ENCODE measurements around the gene CALCOCO2. TPM values are rescaled to one million over a fixed set of nuclear protein-coding genes. Genes with fewer than 3 reads are reported as not detected.
"Not testable (repeated sequence)": the region's sequence is repeated elsewhere in the genome, so short reads cannot be mapped to it uniquely, and the experiment has no call there.

The CALCOCO2 gene
- total RNA-seq, 1 donor from 2014 or later: 142 TPM

- H3K9me3 Mint-ChIP-seq (ENCODE audit: unreplicated experiment): no peaks in the 10 kb centered on the region
- H3K4me1 Mint-ChIP-seq (ENCODE audit: low read depth, unreplicated experiment): peaks cover 7% of the 10 kb centered on the region
- TF ChIP-seq, protein P1, sequence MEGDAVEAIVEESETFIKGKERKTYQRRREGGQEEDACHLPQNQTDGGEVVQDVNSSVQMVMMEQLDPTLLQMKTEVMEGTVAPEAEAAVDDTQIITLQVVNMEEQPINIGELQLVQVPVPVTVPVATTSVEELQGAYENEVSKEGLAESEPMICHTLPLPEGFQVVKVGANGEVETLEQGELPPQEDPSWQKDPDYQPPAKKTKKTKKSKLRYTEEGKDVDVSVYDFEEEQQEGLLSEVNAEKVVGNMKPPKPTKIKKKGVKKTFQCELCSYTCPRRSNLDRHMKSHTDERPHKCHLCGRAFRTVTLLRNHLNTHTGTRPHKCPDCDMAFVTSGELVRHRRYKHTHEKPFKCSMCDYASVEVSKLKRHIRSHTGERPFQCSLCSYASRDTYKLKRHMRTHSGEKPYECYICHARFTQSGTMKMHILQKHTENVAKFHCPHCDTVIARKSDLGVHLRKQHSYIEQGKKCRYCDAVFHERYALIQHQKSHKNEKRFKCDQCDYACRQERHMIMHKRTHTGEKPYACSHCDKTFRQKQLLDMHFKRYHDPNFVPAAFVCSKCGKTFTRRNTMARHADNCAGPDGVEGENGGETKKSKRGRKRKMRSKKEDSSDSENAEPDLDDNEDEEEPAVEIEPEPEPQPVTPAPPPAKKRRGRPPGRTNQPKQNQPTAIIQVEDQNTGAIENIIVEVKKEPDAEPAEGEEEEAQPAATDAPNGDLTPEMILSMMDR (IDR thresholded peaks at IDR 0.05; ENCODE audit: partially characterized antibody, unreplicated experiment): no peak
- no peak for DNase-seq
- no peak overlapping the region for H3K4me3 Mint-ChIP-seq (ENCODE audit: unreplicated experiment)
- no peaks in the 10 kb centered on the region for H3K27me3 Mint-ChIP-seq (ENCODE audit: unreplicated experiment)
- H3K36me3 Mint-ChIP-seq (ENCODE audit: unreplicated experiment): peaks cover 8% of the 10 kb centered on the region
- no peak overlapping the region for H3K27ac Mint-ChIP-seq (ENCODE audit: unreplicated experiment)
Observed at GRCh38 chr17:48792033-48792798, 38.6 kb upstream of the CALCOCO2 start.

DNA sequence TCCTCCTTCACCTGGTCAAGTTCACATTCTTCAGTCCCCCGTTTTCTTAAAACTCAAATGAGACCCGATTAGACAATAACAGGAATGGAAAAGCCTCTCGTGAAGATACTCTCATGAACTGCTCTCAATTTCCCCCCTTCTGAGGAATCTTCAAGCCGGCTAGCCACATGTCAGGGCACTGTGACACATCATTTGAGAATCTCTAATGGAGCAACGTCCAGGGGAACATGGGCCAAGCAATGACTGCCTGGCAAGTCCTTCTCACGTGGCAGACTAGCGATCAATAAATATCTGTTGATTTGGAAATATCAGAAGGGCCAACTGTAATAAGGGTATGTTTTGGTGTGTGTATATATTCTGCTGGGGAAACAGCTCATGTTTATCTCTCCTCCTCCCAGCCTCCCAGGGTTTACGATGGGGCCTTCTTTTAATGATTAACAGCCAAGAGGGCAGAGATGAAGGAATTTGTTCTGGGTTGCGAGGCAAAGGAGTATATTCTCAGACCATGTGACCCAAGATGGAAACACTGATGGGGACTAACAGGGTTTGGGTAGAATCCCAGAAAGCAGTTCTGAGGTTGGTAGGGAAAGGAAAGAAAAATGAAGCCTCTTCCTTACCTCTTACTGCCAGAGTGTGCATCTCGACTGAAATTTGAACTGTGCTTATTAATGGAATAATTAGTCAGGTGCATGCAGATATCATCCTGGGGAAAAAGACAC lies 35.2 kb upstream of the CALCOCO2 start:
- H3K27me3 Mint-ChIP-seq (ENCODE audit: unreplicated experiment): no peaks in the 10 kb centered on the region
- DNase-seq: no peak
- no peaks in the 10 kb centered on the region for H3K9me3 Mint-ChIP-seq (ENCODE audit: unreplicated experiment)
- peaks cover 8% of the 10 kb centered on the region for H3K36me3 Mint-ChIP-seq (ENCODE audit: unreplicated experiment)
- TF ChIP-seq, protein P1 (IDR thresholded peaks at IDR 0.05; ENCODE audit: partially characterized antibody, unreplicated experiment): no peak
- H3K4me1 Mint-ChIP-seq (ENCODE audit: low read depth, unreplicated experiment): no peaks in the 10 kb centered on the region
- no peak overlapping the region for H3K27ac Mint-ChIP-seq (ENCODE audit: unreplicated experiment)
- no peak overlapping the region for H3K4me3 Mint-ChIP-seq (ENCODE audit: unreplicated experiment)

DNA sequence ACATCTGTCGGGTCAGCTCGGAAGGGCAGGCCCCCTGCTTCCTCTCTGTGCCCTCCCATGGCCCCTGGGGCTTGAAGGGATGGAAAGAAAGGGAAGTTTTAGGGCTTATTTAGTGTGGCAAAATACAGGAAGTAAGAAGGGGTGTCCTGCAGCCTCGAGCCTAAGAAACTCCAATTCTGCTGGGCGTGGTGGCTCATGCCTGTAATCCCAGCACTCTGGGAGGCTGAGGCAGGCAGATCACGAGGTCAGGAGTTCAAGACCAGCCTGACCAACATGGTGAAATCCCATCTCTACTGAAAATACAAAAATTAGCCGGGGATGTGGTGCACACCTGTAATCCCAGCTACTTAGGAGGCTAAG lies 34.7 kb upstream of the CALCOCO2 start:
- not testable (repeated sequence) for H3K36me3 Mint-ChIP-seq (ENCODE audit: unreplicated experiment); DNase-seq; H3K27me3 Mint-ChIP-seq (ENCODE audit: unreplicated experiment); H3K9me3 Mint-ChIP-seq (ENCODE audit: unreplicated experiment); H3K4me1 Mint-ChIP-seq (ENCODE audit: low read depth, unreplicated experiment); H3K4me3 Mint-ChIP-seq (ENCODE audit: unreplicated experiment); H3K27ac Mint-ChIP-seq (ENCODE audit: unreplicated experiment)

DNA sequence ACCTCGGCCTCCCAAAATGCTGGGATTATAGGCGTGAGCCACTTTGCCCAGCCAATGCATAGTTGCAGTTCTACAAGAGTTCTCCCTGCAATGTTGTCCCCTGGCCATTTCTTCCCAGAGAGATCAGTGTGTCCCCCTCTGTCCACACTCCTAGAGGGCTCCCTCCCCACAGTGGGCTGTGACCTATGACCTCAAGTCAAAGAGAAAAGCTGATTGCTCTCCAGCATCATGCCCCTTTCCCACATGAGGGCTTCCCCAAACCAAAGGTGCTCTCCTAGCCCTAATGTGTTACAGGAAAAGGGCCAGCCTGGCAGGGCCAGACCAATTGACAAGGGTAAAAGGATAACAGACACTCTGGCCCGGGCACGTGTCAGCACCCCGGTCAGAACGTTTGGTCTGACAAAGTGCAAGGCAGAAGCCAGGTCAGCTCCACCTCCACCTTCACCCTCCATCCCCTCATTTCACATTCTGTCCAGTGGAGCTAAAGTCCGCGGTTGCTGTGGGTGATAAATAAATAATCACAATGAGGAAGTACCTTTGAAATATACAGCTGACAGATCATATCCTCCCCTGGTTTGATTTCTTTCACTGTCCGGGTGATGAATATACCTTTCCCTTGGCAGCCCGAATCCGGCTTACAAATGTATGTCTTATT lies 31.6 kb upstream of the CALCOCO2 start:
- TF ChIP-seq, protein P1 (IDR thresholded peaks at IDR 0.05; ENCODE audit: partially characterized antibody, unreplicated experiment): no peak
- Mint-ChIP-seq H3K27ac (ENCODE audit: unreplicated experiment) (no peak overlapping the region), H3K36me3 (ENCODE audit: unreplicated experiment) (no peaks in the 10 kb centered on the region), H3K9me3 (ENCODE audit: unreplicated experiment) (no peaks in the 10 kb centered on the region), H3K27me3 (ENCODE audit: unreplicated experiment) (no peaks in the 10 kb centered on the region), H3K4me3 (ENCODE audit: unreplicated experiment) (no peak overlapping the region), H3K4me1 (ENCODE audit: low read depth, unreplicated experiment) (no peaks in the 10 kb centered on the region)
- no peak for DNase-seq

DNA sequence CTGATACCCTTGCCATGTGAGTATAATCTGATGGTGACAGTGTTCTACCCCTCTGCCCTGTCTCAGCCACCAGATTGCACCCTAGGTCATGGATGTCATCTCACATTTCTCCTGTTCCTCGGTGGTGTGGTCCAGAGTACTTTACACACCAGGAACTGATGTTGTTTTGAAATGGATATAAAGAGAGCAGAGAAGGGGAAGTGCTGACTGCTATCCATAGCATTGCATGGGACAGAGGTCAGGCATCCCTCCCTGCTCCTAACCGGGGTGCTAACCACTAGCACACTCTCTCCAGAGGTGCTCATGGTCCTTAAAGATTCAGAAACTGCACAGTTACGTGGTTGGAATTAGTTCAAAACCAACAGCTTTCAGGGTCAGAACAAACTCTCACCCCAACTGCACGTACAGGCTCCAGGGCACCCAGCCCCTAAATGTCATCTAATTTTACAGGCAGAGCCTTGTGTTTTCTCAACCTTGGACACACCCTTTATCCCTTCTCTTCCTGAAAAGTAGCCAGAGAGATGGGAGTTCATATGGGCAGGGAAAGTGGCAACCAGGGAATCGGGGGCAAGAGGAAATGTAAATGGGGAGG lies 30.1 kb upstream of the CALCOCO2 start:
- H3K4me1 Mint-ChIP-seq (ENCODE audit: low read depth, unreplicated experiment): no peaks in the 10 kb centered on the region
- H3K27me3 Mint-ChIP-seq (ENCODE audit: unreplicated experiment): no peaks in the 10 kb centered on the region
- no peak overlapping the region for H3K27ac Mint-ChIP-seq (ENCODE audit: unreplicated experiment)
- TF ChIP-seq, protein P1 (IDR thresholded peaks at IDR 0.05; ENCODE audit: partially characterized antibody, unreplicated experiment): no peak
- no peak overlapping the region for H3K4me3 Mint-ChIP-seq (ENCODE audit: unreplicated experiment)
- no peaks in the 10 kb centered on the region for H3K36me3 Mint-ChIP-seq (ENCODE audit: unreplicated experiment)
- no peaks in the 10 kb centered on the region for H3K9me3 Mint-ChIP-seq (ENCODE audit: unreplicated experiment)
- DNase-seq: no peak

Measured in glutamatergic neuron (in vitro differentiated cells).